GM20431 (cell line): ENCODE data around the gene HEXIM2.

Experiments
- in situ Hi-C: fragments of 300-500 bp; cut with MseI, MboI; formaldehyde crosslinking; loops from one replicate; pipeline ENCODE4 v1.15.0; 2020; ENCODE audit warnings: low sequenced_read_pairs; ENCODE audit not compliant: unreplicated experiment

HEXIM2 gene

DNA sequence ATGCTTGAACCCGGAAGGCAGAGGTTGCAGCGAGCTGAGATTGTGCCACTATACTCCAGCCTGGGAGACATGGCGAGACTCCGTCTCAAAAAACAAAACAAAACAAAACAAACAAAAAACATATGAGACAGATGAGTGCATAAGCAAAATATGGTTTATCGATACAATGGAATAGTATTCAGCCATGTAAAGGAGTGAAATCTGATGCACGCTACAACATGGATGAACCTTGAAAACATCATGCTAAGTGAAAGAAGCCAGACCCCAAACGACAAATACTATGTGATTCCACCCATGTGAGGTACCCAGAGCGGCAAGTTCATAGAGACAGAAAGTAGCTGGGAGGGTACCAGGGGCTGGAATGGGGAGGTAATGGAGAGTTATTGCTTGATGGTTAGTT is 36.2 kb upstream of the HEXIM2 start:
- in situ Hi-C loops: no loop called here

DNA sequence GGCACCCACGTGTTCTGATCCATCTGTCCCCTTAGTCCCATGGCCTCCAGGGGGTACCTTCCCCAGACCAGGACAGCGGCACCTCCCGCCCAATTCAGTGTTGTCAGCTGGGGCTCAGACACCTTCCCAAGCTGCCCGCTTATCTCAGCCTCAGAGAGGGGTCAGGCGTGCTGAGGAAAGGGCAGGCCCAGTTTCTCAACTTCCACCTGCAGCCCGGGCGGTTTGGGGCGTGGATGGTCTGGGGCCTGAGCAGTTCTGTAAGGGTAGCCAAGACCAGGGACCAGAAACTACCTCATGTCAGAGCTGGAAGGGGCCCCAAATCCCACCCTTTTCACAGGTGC is 34.5 kb upstream of the HEXIM2 start:
- in situ Hi-C loops: no loop called here

GRCh38 chr17:45127548-45128300 is 34.0 kb upstream of the HEXIM2 start:
- in situ Hi-C loops: no loop called here

DNA sequence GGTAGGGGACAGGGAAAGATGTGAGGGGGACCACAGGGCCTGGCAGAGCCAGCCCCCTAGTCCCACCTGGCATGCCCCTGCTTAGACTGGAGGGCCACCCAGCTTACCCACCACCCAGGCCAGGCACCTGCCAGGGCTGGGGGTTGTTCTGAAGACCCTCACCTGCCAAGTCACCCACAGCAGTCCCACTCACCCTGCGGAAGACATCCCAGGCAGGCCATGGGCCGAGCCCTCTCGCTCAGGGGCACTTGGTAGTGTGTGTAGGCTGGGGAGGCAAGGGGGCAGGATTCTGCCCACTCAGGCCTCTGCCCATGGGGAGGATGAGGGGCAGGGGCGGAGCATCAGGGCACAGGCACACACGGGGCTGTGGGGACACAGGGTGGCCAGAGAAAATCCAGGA is 33.3 kb upstream of the HEXIM2 start:
- in situ Hi-C loops: no loop called here

DNA sequence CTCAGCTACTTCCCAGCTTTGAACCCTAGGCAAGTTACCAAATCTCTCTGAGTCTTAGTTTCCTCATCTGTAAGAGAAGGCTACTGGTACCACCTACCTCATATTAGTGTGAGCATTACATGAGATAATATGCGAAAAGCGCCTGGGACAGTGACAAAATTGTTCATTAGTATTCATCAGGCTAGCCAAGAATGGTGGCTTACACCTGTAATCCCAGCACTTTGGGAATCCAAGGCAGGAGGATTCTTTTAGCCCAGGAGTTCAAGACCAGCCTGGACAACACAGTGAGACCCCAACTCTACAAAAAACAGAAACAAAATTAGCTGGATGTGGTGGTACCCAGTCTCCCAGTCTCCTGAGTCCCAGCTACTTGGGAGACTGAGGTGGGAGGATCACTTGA is 32.7 kb upstream of the HEXIM2 start:
- in situ Hi-C loops: no loop called here

- in situ Hi-C loops: no loop called here
Measured at GRCh38 chr17:45129426-45129939, 32.2 kb upstream of the HEXIM2 start.

- in situ Hi-C loops: loop anchor here (10.0 kb wide), 1 partner anchor 65 kb away; no protein-coding TSS in a partner anchor
Measured at GRCh38 chr17:45129940-45130680, 31.6 kb upstream of the HEXIM2 start.

DNA sequence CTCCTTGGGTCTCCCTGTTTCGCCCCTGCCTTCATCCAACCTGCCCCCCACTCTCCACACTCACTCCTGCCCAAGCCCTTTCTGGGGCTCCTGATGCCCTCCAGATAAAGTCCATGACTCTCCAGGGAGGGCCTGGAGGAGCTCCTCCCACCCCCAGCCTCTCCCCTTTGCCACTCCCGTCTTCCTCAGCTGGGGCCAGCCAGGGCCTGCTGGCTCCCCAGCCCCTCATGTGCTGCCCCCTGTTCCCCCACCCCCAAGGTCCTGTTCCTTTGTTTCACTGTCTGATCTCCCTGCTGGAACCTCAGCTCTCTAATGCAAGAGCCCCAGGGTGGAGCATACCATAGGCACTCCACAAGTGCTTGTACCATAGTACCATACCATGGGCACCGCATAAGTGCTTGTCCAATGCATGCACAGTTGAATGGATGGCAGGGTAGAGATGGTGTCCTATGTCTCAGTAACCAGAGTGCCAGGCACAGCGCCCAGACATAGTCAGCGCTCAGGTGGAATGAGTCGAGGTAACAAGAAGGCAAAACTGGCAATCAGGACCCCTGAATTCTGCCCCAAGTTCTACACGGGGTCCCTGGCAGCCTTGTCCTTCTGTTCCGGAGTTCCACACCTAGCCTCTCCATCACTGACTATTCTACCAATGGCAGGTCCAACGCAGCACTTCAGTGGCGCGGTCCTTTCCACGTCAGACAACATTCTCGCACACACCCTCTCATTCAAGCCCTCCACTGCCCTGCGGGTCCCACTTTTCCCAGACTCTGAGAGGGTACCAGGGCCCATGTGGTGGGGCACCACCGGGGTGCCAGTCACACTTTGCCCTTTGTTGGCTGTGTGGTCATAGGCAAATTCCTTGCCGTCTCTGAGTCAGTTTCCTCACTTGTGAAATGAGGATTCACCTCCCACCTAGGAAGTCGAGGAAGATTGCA is 30.7 kb upstream of the HEXIM2 start:
- in situ Hi-C loops: loop anchor here (10.0 kb wide), 1 partner anchor 64 kb away; no protein-coding TSS in a partner anchor

DNA sequence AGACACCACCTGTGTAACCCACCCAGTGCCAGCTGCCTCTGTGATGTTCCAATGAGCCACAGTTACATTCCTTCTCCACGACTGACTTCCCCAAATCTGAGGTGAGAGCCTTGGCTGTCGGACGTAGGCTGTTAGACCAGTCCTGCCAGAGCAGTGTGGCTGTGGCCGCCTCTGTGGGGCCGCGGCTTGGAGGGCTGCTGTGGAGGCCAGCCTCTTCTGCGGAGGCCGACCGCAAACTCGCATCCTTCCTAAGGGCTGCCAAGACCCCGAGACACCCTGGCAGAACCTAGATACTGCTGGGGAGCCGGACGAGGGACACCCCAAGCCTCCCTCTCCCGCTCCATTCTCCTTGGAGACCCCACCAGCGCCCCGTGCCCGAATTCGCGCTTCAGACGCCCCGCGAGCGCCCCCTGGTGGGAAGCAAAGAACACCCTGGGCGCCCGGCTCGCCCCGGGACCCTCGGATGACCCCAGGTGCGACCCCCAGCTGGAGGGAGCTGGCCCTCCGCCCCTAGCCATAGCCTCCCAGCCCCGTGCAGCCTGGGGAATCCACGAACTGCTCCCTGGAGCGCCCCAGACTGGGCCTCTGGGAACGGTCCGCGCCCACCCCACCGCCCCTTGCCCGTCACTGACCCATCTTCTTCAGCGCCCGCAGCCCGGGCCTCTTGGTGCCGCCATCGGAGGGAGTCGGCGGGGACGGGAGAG is 29.9 kb upstream of the HEXIM2 start:
- in situ Hi-C loops: loop anchor here (10.0 kb wide), 1 partner anchor 63 kb away; no protein-coding TSS in a partner anchor

GRCh38 chr17:45132320-45132571 is 29.4 kb upstream of the HEXIM2 start, which contains the start of gene PLCD3:
Gene PLCD3 (minus strand): TSS chr17:45132515. CDS start chr17:45132410, 105 bp downstream.
- in situ Hi-C loops: loop anchor here (10.0 kb wide), 1 partner anchor 63 kb away; no protein-coding TSS in a partner anchor

GRCh38 chr17:45132572-45133463 is 28.9 kb upstream of the HEXIM2 start:
- in situ Hi-C loops: loop anchor here (10.0 kb wide), 1 partner anchor 62 kb away; no protein-coding TSS in a partner anchor

- in situ Hi-C loops: loop anchor here (10.0 kb wide), 1 partner anchor 59 kb away; no protein-coding TSS in a partner anchor
Measured at GRCh38 chr17:45135192-45135977, 26.3 kb upstream of the HEXIM2 start, which contains the start of gene ACBD4. Gene ACBD4 (plus strand): TSS chr17:45135687. CDS start chr17:45136145, 458 bp downstream.

DNA sequence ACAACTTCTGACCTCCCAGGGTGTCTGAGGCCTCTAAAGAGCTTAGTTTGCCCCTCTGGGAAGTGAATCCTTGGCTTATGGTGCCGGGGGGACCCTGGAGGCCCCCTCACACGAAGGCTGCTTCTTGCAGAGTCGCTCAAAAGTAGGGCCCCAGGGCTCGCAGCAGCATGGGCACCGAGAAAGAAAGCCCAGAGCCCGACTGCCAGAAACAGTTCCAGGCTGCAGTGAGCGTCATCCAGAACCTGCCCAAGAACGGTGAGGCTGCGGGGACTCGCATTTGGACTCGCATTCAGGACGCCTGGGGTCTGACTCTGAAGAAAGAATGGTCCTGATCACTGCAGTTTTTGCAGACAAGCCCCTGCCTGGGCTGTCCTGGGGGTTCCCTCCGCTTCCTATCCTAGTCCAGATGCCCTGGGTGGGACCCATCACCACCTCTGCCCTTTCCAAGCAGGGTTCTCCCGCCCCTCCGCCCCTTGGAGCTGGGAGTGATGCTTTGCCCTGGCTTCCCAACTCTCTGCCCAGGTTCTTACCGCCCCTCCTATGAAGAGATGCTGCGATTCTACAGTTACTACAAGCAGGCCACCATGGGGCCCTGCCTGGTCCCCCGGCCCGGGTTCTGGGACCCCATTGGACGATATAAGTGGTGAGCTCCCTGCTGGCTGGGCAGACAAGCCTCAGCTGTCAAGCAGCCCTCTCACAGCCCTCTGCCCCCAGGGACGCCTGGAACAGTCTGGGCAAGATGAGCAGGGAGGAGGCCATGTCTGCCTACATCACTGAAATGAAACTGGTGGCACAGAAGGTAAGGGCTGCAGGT is 25.5 kb upstream of the HEXIM2 start:
- in situ Hi-C loops: loop anchor here (10.0 kb wide), 1 partner anchor 59 kb away; no protein-coding TSS in a partner anchor

DNA sequence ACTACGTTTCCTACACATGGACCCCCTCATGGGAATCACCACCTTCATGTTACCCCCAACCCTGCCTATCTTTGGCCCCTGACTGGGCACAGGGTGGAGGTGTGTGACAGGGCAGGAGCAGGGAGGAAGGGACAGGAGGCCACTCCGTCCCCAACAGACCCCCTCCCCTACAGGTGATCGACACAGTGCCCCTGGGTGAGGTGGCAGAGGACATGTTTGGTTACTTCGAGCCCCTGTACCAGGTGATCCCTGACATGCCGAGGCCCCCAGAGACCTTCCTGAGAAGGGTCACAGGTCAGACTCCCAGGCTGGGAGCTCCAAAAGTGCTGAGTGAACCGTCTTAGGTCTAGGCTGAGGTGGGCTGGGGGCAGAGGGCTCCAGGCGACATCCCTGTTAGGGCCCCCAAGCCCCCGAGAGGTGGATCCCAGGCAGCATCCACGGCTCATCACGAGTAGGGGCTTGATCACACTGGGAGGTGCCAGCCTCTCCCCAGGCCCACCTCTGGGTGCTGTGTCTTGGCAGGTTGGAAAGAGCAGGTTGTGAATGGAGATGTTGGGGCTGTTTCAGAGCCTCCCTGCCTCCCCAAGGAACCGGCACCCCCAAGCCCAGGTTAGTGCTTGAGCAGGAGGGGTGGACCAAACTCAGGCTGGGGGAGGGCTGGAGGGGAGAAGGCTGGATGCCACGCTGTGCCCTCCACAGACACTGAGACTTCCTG is 24.7 kb upstream of the HEXIM2 start:
- in situ Hi-C loops: loop anchor here (10.0 kb wide), 1 partner anchor 58 kb away; no protein-coding TSS in a partner anchor

DNA sequence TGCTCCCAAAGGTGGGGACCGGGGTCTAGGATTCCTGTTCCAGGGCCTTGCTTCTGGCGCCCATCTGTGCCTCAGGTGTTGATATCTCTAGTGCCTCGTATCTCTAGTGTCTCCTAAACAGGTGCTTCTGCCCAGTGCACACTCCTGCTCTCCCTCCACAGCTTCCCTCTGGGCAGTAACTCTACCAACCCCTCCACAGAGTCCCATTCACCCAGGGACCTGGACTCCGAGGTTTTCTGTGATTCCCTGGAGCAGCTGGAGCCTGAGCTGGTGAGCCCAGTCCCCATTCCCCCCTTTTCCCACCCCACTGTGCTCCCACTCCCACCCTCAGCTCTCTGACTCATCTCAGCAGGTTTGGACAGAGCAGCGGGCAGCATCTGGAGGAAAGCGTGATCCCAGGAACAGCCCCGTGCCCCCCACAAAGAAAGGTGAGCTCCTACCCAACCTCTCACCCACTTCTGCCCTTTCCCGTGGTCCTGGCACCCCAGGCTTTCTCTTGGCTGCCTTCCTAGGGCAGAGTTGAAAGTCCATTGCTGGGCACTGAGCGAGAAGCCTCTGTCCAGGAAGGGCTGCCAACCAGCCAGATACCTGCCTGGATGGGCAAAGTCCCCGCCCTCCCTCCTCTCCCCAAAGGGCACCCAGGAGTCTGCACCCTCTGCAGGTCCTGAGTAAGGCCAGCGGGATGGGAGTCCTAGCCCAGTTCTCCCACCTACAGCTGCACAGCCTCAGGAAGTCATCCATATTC is 23.9 kb upstream of the HEXIM2 start:
- in situ Hi-C loops: loop anchor here (10.0 kb wide), 1 partner anchor 57 kb away; no protein-coding TSS in a partner anchor
